PFSK-1 (cell line): ENCODE measurements around the gene FAM210A.

Experiments
- FOXP2 ChIP-seq: optimal IDR thresholded peaks from 2 replicates; pipeline ENCODE3; 2011; ENCODE audit warnings: borderline replicate concordance, control low read depth, inconsistent platforms; ENCODE audit not compliant: insufficient read depth; ENCODE audit errors: extremely low read length, extremely low read depth
- POLR2AphosphoS5 ChIP-seq: IDR thresholded peaks from 2 replicates; pipeline ENCODE4 v1.6.1; 2012; ENCODE audit warnings: low read depth, mild to moderate bottlenecking, control low read depth, low read length, moderate library complexity
- REST ChIP-seq, 2 experiments: IDR thresholded peaks; 2 replicates each; pipeline versions ENCODE4 v1.6.1 to v1.8.0; 2011 to 2012; ENCODE audit warnings: low read depth in 2 of 2, low read length in 2 of 2, control low read depth in 1 of 2, inconsistent platforms in 1 of 2, mild to moderate bottlenecking in 1 of 2, moderate library complexity in 1 of 2; ENCODE audit not compliant: insufficient read depth in 1 of 2
- TAF1 ChIP-seq: IDR thresholded peaks from 2 replicates; pipeline ENCODE4 v1.6.1; 2012; ENCODE audit warnings: low read length, control low read depth, borderline replicate concordance; ENCODE audit not compliant: insufficient read depth

DNA sequence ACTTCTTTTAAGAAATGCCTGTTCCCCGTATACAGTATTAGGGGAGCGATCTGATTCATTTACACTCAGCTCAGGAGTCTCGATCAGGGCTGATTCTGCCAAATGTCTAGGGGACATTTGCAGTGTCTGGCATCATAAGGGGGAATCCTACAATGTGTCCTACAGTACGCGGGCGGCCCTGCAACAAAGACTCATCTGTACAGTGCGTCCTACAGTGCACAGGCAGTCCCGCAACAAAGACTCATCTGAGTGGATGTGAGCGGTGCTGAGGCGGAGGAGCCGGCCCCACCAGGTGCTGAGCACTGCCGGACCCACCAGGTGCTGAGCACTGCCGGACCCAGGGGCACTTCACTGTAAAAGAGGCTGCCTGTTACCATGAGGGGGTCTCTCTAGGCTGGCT is 102.5 kb downstream of the FAM210A start:
- TF ChIP-seq REST (IDR thresholded peaks at IDR 0.05; ENCODE audit: insufficient read depth in 1 of 2, low read depth in 2 of 2, low read length in 2 of 2) (no peak), POLR2AphosphoS5 (no peak), TAF1 (no peak), FOXP2 (no peak)
